Stromal cell of bone marrow (primary cell): ENCODE results near the gene HLA-DPA1.

Experiments used
- DNase-seq: peaks from one replicate; pipeline ENCODE4 v3.0.0-alpha.2; 2012; ENCODE audit warnings: low read depth

HLA-DPA1 gene

GRCh38 chr6:33088931-33089620 is 15.6 kb upstream of the HLA-DPA1 start:
- DNase-seq: no peak

- no peak for DNase-seq
These were observed 14.9 kb upstream of the HLA-DPA1 start for GRCh38 chr6:33088258-33088930.

- no peak for DNase-seq
These were observed 12.2 kb upstream of the HLA-DPA1 start for GRCh38 chr6:33085627-33086026.

- DNase-seq: peak; percentile 31
These were observed 9.3 kb upstream of the HLA-DPA1 start for GRCh38 chr6:33082702-33083101.

DNA sequence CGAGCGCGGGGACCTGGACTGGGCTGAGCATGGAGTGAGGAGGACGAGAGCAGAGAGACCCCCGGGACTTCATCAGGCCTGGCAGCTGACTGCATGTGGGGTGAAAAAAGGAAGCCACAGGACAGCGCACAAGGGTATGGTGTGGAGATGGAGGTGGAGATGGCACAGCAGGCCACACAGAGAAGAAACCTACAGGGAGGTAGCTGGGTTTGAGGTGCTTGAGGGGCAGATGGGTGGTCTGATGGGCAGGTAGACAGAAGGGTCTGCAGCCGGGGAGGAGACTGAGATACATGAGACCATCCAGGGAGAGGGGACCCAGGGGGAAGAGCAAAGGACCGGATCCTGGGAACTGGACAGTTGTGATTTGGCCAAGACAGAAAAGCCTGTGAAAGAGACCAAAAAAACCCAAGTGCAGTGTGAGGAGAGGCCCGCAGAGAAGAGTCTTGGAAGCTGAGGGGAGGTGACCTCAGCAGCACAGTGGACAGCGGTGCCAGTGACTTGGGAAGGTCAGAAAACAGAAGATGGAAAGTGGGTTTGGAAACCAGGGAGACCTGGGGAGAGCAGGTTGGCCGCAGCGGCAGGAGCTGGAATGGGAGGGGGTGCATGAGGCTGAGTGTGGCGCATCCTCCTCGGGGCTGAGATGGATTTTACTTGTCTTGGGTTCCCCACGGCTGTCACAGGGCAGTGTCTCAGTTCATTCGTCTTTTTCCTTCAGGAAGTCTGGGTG is 7.8 kb upstream of the HLA-DPA1 start:
- no peak for DNase-seq

DNA sequence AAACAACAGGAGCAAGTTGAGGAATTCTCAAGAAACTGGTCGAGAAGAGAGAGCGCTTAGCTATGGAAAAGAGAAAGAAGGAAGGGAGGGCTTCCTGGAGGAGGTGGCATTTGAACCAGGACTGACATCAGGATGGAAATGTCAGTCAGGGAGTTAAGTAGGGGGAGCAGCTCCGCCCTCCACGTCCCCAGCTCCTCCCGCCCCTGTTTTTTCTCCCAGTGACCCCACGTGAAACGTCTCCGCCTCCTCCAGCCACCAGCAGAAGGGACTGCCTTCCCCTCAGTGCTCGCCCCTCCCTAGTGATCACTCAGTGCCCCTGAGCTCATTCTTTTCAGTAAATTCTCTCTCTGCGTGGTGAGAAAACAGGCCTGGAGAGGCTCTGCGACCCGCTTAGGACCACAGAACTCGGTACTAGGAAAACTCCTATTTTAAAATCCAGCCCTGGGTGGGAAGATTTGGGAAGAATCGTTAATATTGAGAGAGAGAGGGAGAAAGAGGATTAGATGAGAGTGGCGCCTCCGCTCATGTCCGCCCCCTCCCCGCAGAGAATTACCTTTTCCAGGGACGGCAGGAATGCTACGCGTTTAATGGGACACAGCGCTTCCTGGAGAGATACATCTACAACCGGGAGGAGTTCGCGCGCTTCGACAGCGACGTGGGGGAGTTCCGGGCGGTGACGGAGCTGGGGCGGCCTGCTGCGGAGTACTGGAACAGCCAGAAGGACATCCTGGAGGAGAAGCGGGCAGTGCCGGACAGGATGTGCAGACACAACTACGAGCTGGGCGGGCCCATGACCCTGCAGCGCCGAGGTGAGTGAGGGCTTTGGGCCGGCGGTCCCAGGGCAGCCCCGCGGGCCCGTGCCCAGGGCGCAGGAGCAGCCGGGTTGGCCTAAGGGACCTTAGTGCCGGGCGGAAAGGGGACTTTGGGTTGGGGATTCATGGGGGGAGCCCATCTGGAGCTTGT is 7.0 kb upstream of the HLA-DPA1 start:
- DNase-seq: peak; percentile 43

DNA sequence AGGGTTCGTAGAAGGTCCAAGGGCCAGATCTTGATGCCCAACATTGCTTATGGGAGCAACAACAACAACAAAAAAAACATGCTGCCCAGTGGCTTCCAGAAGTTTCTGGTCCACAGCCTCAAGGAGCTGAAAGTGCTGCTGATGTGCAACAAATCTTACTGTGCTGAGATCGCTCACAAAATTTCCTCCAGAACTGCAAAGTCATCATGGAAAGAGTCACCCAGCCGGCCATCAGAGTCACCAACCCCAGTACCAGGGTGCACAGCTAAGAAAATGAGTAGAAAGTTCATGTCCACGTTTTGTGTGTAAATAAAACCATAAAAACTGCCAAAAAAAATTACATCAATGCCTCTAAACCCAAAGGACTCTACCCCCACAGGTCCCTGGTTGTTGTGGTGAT is 6.1 kb upstream of the HLA-DPA1 start:
- DNase-seq: no peak

DNA sequence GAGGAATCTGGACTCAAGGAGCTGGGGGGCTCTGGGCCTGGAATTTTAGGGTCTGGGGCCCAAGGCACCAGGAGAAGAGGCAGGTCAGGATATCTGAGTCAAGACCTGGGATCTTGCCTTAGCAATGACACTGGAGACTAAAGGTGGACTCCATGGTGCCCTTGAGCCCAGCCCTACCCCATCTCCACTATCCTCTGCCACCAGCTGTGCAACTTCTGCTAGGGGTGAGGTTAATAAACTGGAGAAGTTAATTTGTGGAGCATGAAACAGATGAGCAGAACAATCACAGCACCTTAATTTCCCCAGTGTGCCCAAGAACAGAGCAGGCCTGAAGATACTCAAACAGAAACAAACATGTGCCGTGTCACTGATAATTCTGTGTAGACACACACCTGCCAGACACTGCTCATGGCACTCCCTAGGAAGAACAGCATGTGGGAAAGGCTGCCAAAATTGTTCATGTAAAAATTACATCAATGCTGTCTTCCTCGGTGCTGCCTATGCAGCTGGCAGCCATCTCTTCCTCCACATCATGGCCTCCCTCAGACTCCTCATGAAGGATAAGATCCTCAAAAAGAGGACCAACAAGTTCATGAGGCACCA is 5.6 kb upstream of the HLA-DPA1 start:
- DNase-seq: no peak

- DNase-seq: no peak
These were observed 5.0 kb upstream of the HLA-DPA1 start for GRCh38 chr6:33078442-33078841.

- no peak for DNase-seq
These were observed 4.5 kb upstream of the HLA-DPA1 start for GRCh38 chr6:33077908-33078307.

GRCh38 chr6:33076406-33076934 is 3.0 kb upstream of the HLA-DPA1 start:
- DNase-seq: no peak

DNA sequence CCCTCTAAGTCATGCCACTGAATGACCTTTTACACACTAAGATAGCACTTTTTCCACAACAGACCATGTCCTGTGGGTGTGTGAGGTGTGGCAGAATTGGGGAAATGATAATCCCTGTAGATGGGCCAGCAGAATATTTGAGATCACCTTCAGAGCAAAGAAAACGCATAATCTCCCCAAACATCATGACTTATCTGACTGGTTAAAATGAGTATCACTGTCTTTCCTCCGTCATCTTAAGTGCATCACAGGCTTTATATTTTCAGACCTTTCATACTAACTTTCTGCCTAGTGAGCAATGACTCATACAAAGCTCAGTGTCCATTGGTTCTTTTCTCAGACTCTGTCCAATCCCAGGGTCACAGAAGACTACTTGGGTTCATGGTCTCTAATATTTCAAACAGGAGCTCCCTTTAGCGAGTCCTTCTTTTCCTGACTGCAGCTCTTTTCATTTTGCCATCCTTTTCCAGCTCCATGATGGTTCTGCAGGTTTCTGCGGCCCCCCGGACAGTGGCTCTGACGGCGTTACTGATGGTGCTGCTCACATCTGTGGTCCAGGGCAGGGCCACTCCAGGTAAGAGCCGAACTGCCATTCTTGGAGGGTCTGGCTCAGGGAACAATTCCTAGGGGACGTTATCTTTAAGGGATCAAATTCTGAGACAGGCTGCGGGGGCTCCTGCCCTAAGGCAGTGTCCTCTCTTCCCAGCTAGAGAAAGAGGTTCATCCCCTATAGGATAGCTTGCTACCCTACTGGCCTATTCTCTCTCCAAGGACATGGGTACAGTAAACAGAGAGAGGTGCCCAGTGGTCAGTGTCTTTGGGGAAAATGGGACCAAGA is 2.3 kb upstream of the HLA-DPA1 start, which contains the start of gene HLA-DPB1:
HLA-DPB1 (plus strand) TSS at position 423 of the 838 bp plus-strand sequence; CDS start at position 475, 52 bp downstream.
- DNase-seq: peak; percentile 79

DNA sequence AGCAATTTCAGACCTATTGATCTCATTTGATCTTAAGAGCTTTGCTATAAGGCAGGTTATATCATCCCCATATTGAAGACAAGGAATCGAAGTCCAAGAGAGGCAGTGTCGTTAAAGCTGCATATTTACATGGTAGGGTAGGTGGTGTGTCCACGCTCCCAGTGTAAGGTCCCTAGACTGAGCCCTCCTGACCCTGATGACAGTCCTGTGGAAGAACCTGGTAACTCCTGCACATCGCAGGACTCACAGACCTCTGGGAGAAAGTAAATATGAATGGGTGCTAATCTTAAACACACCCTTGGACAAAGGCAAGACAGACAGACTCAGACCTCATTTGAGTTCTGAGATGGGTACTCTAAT is 1.7 kb upstream of the HLA-DPA1 start:
- DNase-seq: no peak

GRCh38 chr6:33072508-33073100 is 845 bp downstream of the HLA-DPA1 start:
- no peak for DNase-seq

- DNase-seq: no peak
These were observed 1.9 kb downstream of the HLA-DPA1 start for GRCh38 chr6:33071569-33071968.

GRCh38 chr6:33070909-33071308 is 2.5 kb downstream of the HLA-DPA1 start:
- no peak for DNase-seq

- DNase-seq: no peak
These were observed 4.3 kb downstream of the HLA-DPA1 start for GRCh38 chr6:33069021-33069738.

DNA sequence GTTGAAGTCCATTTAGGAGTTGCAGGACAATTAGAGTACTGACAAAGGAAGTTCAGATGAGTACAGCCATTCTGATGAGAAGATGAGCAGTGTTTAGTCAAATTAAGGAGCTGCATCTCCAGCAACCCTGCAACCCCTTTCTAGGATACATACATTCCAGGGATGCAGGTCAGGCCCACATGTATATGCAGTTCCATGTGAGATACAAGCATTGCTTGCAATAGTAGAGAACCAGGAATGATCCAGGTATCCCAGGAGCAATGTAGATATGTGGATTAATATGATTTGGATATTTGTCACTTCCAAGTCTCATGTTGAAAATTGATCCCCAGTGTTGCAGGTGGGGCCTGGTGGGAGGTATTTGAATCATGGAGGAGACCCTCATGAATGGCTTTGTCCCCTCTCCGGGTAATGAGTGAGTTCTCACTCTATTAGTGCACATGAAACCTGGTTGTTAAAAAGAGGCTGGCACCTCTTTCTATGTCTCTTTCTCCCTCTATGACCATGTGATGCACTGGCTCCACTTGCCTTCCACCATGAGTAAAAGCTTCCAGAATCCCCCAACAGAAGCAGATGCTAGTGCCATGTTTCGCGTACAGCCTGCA is 6.4 kb downstream of the HLA-DPA1 start:
- DNase-seq: no peak

DNA sequence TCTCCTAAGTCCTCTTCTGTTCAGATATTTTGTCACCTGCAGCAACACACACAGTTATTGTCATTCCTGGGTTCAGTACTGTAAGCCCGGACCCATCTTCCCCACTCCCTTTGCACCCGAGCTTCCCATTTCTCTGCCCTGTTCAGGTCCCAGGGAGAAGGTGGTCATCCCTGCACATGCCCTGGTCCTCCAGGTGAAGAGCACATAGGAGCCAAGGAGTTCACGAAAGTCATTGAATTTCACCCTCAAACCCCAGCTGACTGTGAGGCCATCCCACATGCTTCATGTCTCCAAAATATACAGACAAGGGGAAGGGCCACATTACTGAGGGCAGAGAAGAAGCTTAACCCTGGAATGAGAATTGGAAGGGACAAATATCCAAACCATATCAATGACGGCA is 8.1 kb downstream of the HLA-DPA1 start:
- DNase-seq: no peak
